H1 (cell line): ENCODE data around the gene CFAP161. TPM values are rescaled to one million over a fixed set of nuclear protein-coding genes. Genes with fewer than 3 reads are reported as not detected.

Source experiments
- BACH1 ChIP-seq: IDR thresholded peaks from 2 replicates; pipeline ENCODE4 v1.6.1; 2012; ENCODE audit warnings: low read length, improper control_type of control experiment
- BCL11A ChIP-seq, 2 experiments: IDR thresholded peaks; one replicate each; pipeline ENCODE4 v1.6.1; 2011; ENCODE audit warnings: low read depth in 2 of 2, low read length in 2 of 2, mild to moderate bottlenecking in 2 of 2
- CHD1 ChIP-seq: IDR thresholded peaks from 2 replicates; pipeline ENCODE4 v1.6.1; 2012; ENCODE audit warnings: low read depth, low read length, improper control_type of control experiment
- MAFK ChIP-seq: IDR thresholded peaks from 2 replicates; pipeline ENCODE4 v1.6.1; 2012; ENCODE audit warnings: low read depth, mild to moderate bottlenecking, improper control_type of control experiment, low read length
- POLR2AphosphoS5 ChIP-seq: IDR thresholded peaks from 2 replicates; pipeline ENCODE4 v1.6.1; 2011; ENCODE audit warnings: low read depth, low read length
- SRF ChIP-seq: IDR thresholded peaks from 2 replicates; pipeline ENCODE4 v1.6.1; 2011; ENCODE audit warnings: mild to moderate bottlenecking, low read depth, low read length, moderate library complexity
- SUZ12 ChIP-seq: fragments of 200-600 bp; sonication (generic); IDR thresholded peaks from 2 replicates; pipeline ENCODE4 v1.6.1; 2012; ENCODE audit warnings: mild to moderate bottlenecking, inconsistent platforms, low read length, moderate library complexity, mixed read lengths
- TAF1 ChIP-seq: IDR thresholded peaks from 2 replicates; pipeline ENCODE4 v1.6.1; 2011; ENCODE audit warnings: mild to moderate bottlenecking, low read depth, low read length
- polyA plus RNA-seq, 7 experiments: library from polyadenylated mRNA; depleted of rRNA in 3 of 7; stranded (reverse) in 5 of 7; unstranded in 2 of 7; fragments of >200 nt in 5 of 7; fragments of 200-250 nt in 2 of 7; gene quantifications; 1 replicate in 5 of 7; 2 replicates in 1 of 7; 4 replicates in 1 of 7; pipeline versions ENCODE4 v1.2.1 to v1.2.3, GENCODE V29; 2011 to 2013; ENCODE audit warnings: missing spikeins in 2 of 7, mixed read lengths in 2 of 7
- total RNA-seq: library from RNA; stranded (reverse); fragmentation: NEBNext Ultra II Directional; extraction: Animal tissue kit (Norgen Biotek cat#: 25700); gene quantifications from 2 replicates; pipeline ENCODE4 v1.2.1, GENCODE V29; 2021

The CFAP161 gene
- total and polyA plus RNA-seq, 2 of the 8 experiments (the other 6 are each of a cell fraction or from before 2014, with no cell fraction given) = 0.05 TPM; not detected in 1

DNA sequence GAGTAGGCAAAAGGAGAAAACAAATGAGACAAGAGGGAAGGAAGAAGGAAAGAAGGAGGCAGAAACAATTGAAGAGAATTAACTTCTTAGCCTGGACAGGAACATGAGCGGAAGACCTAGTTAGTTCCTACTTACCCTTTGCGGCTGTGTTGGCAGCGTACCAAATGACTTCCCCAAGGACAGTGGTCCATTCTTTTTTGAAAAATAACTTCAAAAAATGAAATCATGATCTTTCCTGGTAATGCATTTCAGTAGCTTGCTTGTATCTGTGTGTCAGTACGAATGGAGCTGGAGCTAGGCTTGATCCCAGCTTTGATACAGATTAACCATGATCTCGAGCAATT, 41.5 kb upstream of the CFAP161 start (continued):
- TF ChIP-seq TAF1 (no peak), BACH1 (no peak), MAFK (no peak), SRF (no peak), POLR2AphosphoS5 (no peak), SUZ12 (no peak), CHD1 (no peak), BCL11A (IDR thresholded peaks at IDR 0.05; ENCODE audit: low read depth in 2 of 2, low read length in 2 of 2) (no peak)
- TF ChIP-seq, all 59 proteins: peak for 0
